ENCODE data around the gene SULT1A2.

Gene SULT1A2

GRCh38 chr16:28587386-28587785, 9.5 kb downstream of the SULT1A2 start:
- H3K4me3 ChIP-seq (replicated peaks; ENCODE audit: low read depth, low read length): no peak overlapping the region
- TF ChIP-seq, protein P1, sequence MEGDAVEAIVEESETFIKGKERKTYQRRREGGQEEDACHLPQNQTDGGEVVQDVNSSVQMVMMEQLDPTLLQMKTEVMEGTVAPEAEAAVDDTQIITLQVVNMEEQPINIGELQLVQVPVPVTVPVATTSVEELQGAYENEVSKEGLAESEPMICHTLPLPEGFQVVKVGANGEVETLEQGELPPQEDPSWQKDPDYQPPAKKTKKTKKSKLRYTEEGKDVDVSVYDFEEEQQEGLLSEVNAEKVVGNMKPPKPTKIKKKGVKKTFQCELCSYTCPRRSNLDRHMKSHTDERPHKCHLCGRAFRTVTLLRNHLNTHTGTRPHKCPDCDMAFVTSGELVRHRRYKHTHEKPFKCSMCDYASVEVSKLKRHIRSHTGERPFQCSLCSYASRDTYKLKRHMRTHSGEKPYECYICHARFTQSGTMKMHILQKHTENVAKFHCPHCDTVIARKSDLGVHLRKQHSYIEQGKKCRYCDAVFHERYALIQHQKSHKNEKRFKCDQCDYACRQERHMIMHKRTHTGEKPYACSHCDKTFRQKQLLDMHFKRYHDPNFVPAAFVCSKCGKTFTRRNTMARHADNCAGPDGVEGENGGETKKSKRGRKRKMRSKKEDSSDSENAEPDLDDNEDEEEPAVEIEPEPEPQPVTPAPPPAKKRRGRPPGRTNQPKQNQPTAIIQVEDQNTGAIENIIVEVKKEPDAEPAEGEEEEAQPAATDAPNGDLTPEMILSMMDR (IDR thresholded peaks at IDR 0.05; ENCODE audit: low read length, missing control alignments): no peak
- no peak for DNase-seq (ENCODE audit: low read depth)

DNA sequence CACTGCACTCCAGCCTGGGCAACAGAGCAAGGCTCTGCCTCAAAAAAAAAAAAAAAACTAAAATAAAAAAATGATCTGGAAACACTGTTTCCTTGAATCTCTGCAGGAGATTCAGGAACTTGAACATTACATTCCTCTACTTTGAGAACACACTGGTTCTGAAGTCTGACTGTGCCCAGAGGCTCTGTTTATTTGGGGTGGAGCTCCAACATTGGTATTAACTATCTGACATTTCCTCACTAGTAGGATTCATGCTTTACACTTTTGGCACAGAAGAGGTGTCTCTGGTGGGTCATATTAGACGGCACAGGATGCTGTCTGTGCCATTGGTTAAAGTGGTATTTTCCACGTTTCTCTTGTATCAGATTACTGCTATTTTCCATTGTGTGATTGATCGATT, 10.4 kb downstream of the SULT1A2 start:
- H3K4me3 ChIP-seq (replicated peaks; ENCODE audit: low read depth, low read length): no peak overlapping the region
- no peak for DNase-seq (ENCODE audit: low read depth)
- TF ChIP-seq, protein P1 (IDR thresholded peaks at IDR 0.05; ENCODE audit: low read length, missing control alignments): no peak

DNA sequence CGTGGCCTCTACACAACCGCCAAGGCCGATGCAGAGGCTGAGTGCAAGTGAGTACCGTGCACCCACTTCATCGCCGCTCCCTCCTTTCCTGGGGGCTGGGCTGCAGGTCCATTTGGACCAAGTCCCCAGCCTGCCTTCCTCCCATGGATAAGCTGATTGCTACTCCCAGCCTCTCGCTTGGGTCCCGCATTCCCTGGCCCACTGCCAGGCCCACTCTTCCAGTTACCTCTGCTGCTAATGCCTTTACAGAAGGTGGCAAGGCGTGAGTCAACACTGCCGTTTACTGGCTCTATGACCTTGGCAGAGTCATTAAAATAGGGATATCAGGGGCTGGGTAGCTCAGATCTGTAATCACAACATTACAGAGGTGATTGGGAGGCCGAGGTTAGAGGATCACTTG, 11.2 kb downstream of the SULT1A2 start:
- TF ChIP-seq, protein P1 (IDR thresholded peaks at IDR 0.05; ENCODE audit: low read length, missing control alignments): no peak
- DNase-seq (ENCODE audit: low read depth): no peak
- H3K4me3 ChIP-seq (replicated peaks; ENCODE audit: low read depth, low read length): no peak overlapping the region

DNA sequence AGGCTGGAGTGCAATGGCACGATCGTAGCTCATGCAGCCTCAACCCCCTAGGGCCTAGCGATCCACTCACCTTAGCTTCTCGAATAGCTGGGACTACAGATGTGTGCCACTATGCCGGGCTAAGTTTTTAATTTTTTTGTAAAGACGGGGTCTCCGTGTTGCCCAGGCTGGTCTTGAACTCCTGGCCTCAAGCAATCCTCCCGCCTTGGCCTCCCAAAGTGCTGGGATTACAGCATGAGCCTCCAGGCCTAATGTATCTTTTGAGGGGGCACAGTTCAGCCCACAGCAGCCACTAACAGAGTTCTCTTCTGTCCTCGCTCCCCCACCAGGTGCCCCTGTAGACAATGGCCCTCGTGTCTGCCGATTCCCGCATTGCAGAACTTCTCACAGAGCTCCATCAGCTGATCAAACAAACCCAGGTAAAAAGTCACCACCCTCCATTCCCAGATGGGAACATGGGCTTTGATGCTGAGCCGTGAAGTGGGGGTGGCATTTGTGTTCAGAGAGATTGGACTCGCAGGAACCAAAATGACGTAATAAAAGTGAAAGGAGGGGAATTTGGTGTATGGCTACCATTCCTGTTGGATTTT, 16.0 kb downstream of the SULT1A2 start:
- TF ChIP-seq, protein P1 (IDR thresholded peaks at IDR 0.05; ENCODE audit: low read length, missing control alignments): no peak
- no peak overlapping the region for H3K4me3 ChIP-seq (replicated peaks; ENCODE audit: low read depth, low read length)
- no peak for DNase-seq (ENCODE audit: low read depth)

- DNase-seq (ENCODE audit: low read depth): no peak
- TF ChIP-seq, protein P1 (IDR thresholded peaks at IDR 0.05; ENCODE audit: low read length, missing control alignments): no peak
These were observed 21.3 kb downstream of the SULT1A2 start for GRCh38 chr16:28575446-28576109.

GRCh38 chr16:28574925-28575324, 21.9 kb downstream of the SULT1A2 start:
- H3K4me3 ChIP-seq (replicated peaks; ENCODE audit: low read depth, low read length): no peak overlapping the region
- TF ChIP-seq, protein P1 (IDR thresholded peaks at IDR 0.05; ENCODE audit: low read length, missing control alignments): no peak
- no peak for DNase-seq (ENCODE audit: low read depth)

More at GRCh38 chr16:28575446-28576109, 21.3 kb downstream of the SULT1A2 start:
- no peak overlapping the region for H3K4me3 ChIP-seq (replicated peaks; ENCODE audit: low read depth, low read length)
